ENCODE measurements around the gene ZFP91. TPM values are rescaled to one million over a fixed set of nuclear protein-coding genes. Genes with fewer than 3 reads are reported as not detected.

Gene ZFP91
- total and polyA plus RNA-seq, 9 of the 15 experiments (the other 6 are each of a cell fraction or from before 2014, with no cell fraction given) = 17.6 to 58.3 (median 34.0) TPM

DNA sequence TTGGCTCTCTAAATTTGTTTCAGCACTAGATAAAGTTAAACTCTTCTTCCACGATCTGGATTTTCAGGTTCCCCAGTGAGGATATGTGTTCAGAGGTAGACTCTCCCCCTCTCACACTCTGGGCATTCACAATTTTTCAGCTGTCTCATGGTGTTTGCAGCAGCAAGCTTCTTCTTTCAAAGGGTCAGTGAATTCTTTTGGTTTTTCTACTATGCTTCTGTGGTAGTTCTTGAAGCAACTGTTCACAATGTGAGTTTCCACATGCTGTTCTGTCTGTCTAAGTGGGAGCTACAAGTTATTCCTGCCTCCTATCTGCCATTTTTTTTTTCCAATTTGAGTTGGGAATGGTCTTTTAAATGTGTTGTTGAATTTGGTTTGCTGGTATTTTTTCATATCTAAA, 69.0 kb downstream of the ZFP91 start:
- no peaks in the 10 kb centered on the region for H3K79me2 ChIP-seq (ENCODE audit: control insufficient read depth, insufficient read depth, low read length)
- WGBS (ENCODE audit: insufficient coverage, low coverage, missing lambda C conversion rate) = 6% methylated on average over 1 of the region's 1 CpG
- FAIRE-seq (no peak), ATAC-seq (no peak), DNase-seq (ENCODE audit: extremely low read depth in 1 of 4, low spot score in 3 of 4) (no peak)
- BruUV-seq (replicated peaks) = no TSS peak
- peaks cover 0 to 3% of the 10 kb centered on the region in 2 experiments; a peak in 2 of 5 replicates for H3K4me1 ChIP-seq (replicated peaks in 1 of 2; ENCODE audit: control insufficient read depth in 2 of 2, insufficient read depth in 2 of 2, low read length in 2 of 2)
- no peaks in the 10 kb centered on the region for H3K27me3 ChIP-seq (ENCODE audit: control insufficient read depth in 2 of 2, insufficient read depth in 2 of 2, low read length in 2 of 2)
- no peak overlapping the region for H2AFZ ChIP-seq (ENCODE audit: low read depth, low read length)
- in situ Hi-C loops (cut with MboI) (loop anchor here (25.0 kb wide), 1 partner anchor 489 kb away; the partner anchor contains the start of gene FAM111A), intact Hi-C loops (cut with micrococcal nuclease) (no loop called here)
- no peak overlapping the region for H3K27ac ChIP-seq (ENCODE audit: extremely low read depth, low read depth, low read length)
- H3K4me2 ChIP-seq (ENCODE audit: insufficient read depth, low read length) = no peak overlapping the region
- no peak overlapping the region for H3K9ac ChIP-seq (ENCODE audit: insufficient read depth in 1 of 2, low read depth in 2 of 2, low read length in 2 of 2)
- H3K4me3 ChIP-seq = no peak overlapping the region
- H3K9me1 ChIP-seq (ENCODE audit: control insufficient read depth, insufficient read depth, low read length) = no peaks in the 10 kb centered on the region
- H3K36me3 ChIP-seq (ENCODE audit: control insufficient read depth, insufficient read depth, low read length) = no peaks in the 10 kb centered on the region
- ChIA-PET POLR2A (interaction anchor here (0.6 kb wide), 1 partner anchor 9 kb away, joined by 3 read pairs; no protein-coding TSS in a partner anchor), CTCF (ENCODE audit: low intra/inter-chr PET ratio) (no interaction called here)
- H3K9me3 ChIP-seq (replicated peaks; ENCODE audit: control insufficient read depth, insufficient read depth, low read depth, low read length) = peaks cover 3% of the 10 kb centered on the region; the same call in 1 of the 2 replicates
- TF ChIP-seq, protein P1, sequence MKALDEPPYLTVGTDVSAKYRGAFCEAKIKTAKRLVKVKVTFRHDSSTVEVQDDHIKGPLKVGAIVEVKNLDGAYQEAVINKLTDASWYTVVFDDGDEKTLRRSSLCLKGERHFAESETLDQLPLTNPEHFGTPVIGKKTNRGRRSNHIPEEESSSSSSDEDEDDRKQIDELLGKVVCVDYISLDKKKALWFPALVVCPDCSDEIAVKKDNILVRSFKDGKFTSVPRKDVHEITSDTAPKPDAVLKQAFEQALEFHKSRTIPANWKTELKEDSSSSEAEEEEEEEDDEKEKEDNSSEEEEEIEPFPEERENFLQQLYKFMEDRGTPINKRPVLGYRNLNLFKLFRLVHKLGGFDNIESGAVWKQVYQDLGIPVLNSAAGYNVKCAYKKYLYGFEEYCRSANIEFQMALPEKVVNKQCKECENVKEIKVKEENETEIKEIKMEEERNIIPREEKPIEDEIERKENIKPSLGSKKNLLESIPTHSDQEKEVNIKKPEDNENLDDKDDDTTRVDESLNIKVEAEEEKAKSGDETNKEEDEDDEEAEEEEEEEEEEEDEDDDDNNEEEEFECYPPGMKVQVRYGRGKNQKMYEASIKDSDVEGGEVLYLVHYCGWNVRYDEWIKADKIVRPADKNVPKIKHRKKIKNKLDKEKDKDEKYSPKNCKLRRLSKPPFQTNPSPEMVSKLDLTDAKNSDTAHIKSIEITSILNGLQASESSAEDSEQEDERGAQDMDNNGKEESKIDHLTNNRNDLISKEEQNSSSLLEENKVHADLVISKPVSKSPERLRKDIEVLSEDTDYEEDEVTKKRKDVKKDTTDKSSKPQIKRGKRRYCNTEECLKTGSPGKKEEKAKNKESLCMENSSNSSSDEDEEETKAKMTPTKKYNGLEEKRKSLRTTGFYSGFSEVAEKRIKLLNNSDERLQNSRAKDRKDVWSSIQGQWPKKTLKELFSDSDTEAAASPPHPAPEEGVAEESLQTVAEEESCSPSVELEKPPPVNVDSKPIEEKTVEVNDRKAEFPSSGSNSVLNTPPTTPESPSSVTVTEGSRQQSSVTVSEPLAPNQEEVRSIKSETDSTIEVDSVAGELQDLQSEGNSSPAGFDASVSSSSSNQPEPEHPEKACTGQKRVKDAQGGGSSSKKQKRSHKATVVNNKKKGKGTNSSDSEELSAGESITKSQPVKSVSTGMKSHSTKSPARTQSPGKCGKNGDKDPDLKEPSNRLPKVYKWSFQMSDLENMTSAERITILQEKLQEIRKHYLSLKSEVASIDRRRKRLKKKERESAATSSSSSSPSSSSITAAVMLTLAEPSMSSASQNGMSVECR (CRISPR knock-in tag; IDR thresholded peaks at IDR 0.05) = no peak
- TF ChIP-seq, protein P2, sequence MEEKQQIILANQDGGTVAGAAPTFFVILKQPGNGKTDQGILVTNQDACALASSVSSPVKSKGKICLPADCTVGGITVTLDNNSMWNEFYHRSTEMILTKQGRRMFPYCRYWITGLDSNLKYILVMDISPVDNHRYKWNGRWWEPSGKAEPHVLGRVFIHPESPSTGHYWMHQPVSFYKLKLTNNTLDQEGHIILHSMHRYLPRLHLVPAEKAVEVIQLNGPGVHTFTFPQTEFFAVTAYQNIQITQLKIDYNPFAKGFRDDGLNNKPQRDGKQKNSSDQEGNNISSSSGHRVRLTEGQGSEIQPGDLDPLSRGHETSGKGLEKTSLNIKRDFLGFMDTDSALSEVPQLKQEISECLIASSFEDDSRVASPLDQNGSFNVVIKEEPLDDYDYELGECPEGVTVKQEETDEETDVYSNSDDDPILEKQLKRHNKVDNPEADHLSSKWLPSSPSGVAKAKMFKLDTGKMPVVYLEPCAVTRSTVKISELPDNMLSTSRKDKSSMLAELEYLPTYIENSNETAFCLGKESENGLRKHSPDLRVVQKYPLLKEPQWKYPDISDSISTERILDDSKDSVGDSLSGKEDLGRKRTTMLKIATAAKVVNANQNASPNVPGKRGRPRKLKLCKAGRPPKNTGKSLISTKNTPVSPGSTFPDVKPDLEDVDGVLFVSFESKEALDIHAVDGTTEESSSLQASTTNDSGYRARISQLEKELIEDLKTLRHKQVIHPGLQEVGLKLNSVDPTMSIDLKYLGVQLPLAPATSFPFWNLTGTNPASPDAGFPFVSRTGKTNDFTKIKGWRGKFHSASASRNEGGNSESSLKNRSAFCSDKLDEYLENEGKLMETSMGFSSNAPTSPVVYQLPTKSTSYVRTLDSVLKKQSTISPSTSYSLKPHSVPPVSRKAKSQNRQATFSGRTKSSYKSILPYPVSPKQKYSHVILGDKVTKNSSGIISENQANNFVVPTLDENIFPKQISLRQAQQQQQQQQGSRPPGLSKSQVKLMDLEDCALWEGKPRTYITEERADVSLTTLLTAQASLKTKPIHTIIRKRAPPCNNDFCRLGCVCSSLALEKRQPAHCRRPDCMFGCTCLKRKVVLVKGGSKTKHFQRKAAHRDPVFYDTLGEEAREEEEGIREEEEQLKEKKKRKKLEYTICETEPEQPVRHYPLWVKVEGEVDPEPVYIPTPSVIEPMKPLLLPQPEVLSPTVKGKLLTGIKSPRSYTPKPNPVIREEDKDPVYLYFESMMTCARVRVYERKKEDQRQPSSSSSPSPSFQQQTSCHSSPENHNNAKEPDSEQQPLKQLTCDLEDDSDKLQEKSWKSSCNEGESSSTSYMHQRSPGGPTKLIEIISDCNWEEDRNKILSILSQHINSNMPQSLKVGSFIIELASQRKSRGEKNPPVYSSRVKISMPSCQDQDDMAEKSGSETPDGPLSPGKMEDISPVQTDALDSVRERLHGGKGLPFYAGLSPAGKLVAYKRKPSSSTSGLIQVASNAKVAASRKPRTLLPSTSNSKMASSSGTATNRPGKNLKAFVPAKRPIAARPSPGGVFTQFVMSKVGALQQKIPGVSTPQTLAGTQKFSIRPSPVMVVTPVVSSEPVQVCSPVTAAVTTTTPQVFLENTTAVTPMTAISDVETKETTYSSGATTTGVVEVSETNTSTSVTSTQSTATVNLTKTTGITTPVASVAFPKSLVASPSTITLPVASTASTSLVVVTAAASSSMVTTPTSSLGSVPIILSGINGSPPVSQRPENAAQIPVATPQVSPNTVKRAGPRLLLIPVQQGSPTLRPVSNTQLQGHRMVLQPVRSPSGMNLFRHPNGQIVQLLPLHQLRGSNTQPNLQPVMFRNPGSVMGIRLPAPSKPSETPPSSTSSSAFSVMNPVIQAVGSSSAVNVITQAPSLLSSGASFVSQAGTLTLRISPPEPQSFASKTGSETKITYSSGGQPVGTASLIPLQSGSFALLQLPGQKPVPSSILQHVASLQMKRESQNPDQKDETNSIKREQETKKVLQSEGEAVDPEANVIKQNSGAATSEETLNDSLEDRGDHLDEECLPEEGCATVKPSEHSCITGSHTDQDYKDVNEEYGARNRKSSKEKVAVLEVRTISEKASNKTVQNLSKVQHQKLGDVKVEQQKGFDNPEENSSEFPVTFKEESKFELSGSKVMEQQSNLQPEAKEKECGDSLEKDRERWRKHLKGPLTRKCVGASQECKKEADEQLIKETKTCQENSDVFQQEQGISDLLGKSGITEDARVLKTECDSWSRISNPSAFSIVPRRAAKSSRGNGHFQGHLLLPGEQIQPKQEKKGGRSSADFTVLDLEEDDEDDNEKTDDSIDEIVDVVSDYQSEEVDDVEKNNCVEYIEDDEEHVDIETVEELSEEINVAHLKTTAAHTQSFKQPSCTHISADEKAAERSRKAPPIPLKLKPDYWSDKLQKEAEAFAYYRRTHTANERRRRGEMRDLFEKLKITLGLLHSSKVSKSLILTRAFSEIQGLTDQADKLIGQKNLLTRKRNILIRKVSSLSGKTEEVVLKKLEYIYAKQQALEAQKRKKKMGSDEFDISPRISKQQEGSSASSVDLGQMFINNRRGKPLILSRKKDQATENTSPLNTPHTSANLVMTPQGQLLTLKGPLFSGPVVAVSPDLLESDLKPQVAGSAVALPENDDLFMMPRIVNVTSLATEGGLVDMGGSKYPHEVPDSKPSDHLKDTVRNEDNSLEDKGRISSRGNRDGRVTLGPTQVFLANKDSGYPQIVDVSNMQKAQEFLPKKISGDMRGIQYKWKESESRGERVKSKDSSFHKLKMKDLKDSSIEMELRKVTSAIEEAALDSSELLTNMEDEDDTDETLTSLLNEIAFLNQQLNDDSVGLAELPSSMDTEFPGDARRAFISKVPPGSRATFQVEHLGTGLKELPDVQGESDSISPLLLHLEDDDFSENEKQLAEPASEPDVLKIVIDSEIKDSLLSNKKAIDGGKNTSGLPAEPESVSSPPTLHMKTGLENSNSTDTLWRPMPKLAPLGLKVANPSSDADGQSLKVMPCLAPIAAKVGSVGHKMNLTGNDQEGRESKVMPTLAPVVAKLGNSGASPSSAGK (IDR thresholded peaks at IDR 0.05) = no peak
- TF ChIP-seq ZNF766 (CRISPR knock-in tag; conservative IDR thresholded peaks at IDR 0.05) (no peak), ZNF778 (CRISPR knock-in tag; IDR thresholded peaks at IDR 0.05) (no peak), ZC3H4 (CRISPR knock-in tag; IDR thresholded peaks at IDR 0.05; ENCODE audit: borderline replicate concordance) (no peak), ZNF76 (CRISPR knock-in tag; IDR thresholded peaks at IDR 0.05; ENCODE audit: borderline replicate concordance) (no peak), ZKSCAN3 (CRISPR knock-in tag; IDR thresholded peaks at IDR 0.05) (no peak)
- no peaks in the 10 kb centered on the region for H4K20me1 ChIP-seq (replicated peaks; ENCODE audit: control insufficient read depth, insufficient read depth, low read length)

All from K562 (cell line).